Activated CD8-positive, alpha-beta memory T cell treated with anti-CD3 and anti-CD28 coated beads, Interleukin-2, amount 10 ng/mL, durations not matched to agents 7 days and 5 days (primary cell): ENCODE results near the gene SEC23A. TPM values are rescaled to one million over a fixed set of nuclear protein-coding genes. Genes with fewer than 3 reads are reported as not detected.

ENCODE experiments used
- ATAC-seq: fragments of 150-1000 bp; cut with Tn5 transposase; one replicate; pipeline ENCODE4 v1.10.0; 2021; ENCODE audit warnings: moderate library complexity
- CTCF ChIA-PET: fragments of 350-600 bp; sonication (Branson Sonifier 250); formaldehyde crosslinking; loops from one replicate; lab custom pipeline; 2021; ENCODE audit warnings: antibody characterized with exemption; lab: Charles Lee
- DNase-seq: peaks from one replicate; pipeline ENCODE4 v3.0.0-alpha.2; 2020
- H3K27ac Mint-ChIP-seq: one replicate; pipeline ENCODE4 v1.8.0; 2021; ENCODE audit warnings: mild to moderate bottlenecking, mixed read lengths
- H3K27me3 Mint-ChIP-seq: one replicate; pipeline ENCODE4 v1.8.0; 2021; ENCODE audit warnings: mixed read lengths
- H3K36me3 Mint-ChIP-seq: one replicate; pipeline ENCODE4 v1.8.0; 2021; ENCODE audit warnings: mild to moderate bottlenecking, mixed read lengths
- H3K4me1 Mint-ChIP-seq: one replicate; pipeline ENCODE4 v1.8.0; 2021; ENCODE audit warnings: mixed read lengths
- H3K4me3 Mint-ChIP-seq: one replicate; pipeline ENCODE4 v1.8.0; 2021; ENCODE audit warnings: mild to moderate bottlenecking, moderate library complexity, mixed read lengths
- H3K9me3 Mint-ChIP-seq: one replicate; pipeline ENCODE4 v1.8.0; 2022; ENCODE audit warnings: low read depth, mixed read lengths
- total RNA-seq, 2 experiments: library from RNA; stranded (reverse); gene quantifications; one replicate each; pipeline ENCODE4 v1.2.3, GENCODE V29; 2021

The SEC23A gene
- total RNA-seq, 2 experiments from 2014 or later, result 43.7 to 54.3 TPM

DNA sequence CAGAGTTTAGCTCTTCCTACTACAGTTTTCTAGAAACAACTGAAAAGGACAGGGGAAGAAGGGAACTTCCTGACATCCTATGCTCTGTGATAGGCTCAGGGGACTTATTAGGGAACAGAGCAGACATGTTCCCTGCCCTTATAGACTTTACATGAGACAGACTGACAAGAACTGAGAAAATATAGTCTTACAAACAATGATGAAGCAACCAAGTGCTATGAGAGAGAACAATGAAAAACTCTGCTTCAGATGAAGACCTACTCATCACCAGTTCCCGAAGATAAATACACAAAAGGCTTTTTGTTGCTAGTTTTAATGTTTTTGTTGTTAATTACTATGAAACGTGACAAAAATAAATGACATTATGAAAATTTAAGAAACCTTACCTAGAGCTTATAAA, 115.3 kb downstream of the SEC23A start:
- H3K4me3 Mint-ChIP-seq, result no peak overlapping the region
- DNase-seq, result no peak
- CTCF ChIA-PET, result no interaction called here
- H3K4me1 Mint-ChIP-seq, result peaks cover 16% of the 10 kb centered on the region
- no peak for ATAC-seq
- H3K9me3 Mint-ChIP-seq, result no peaks in the 10 kb centered on the region
- peaks cover 3% of the 10 kb centered on the region for H3K36me3 Mint-ChIP-seq
- H3K27ac Mint-ChIP-seq, result no peak overlapping the region
- peaks cover 6% of the 10 kb centered on the region for H3K27me3 Mint-ChIP-seq

DNA sequence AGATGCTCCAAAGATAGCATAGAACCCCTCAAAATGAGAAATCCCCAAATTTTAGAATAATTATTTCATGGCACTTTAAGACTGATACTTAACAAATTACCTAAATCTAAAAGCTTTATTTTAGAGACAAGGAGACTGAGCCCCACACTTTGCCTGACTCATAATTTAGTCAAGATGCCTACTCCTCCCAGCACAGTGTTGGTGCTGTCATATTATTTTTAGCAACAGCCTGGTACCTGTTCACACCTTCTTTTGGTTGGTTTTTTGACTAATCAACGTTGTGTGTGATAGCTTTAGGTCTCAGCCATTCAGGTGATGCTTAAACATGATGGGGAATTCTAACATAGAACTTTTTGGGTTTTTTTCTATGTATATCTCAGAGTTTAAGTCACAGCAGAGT, 120.2 kb downstream of the SEC23A start:
- CTCF ChIA-PET, result no interaction called here
- H3K27ac Mint-ChIP-seq, result no peak overlapping the region
- H3K27me3 Mint-ChIP-seq, result peaks cover 15% of the 10 kb centered on the region
- no peaks in the 10 kb centered on the region for H3K36me3 Mint-ChIP-seq
- no peak overlapping the region for H3K4me3 Mint-ChIP-seq
- no peaks in the 10 kb centered on the region for H3K9me3 Mint-ChIP-seq
- ATAC-seq (no peak), DNase-seq (no peak)
- no peaks in the 10 kb centered on the region for H3K4me1 Mint-ChIP-seq

- DNase-seq (no peak), ATAC-seq (no peak)
- Mint-ChIP-seq H3K9me3 (no peaks in the 10 kb centered on the region), H3K4me1 (no peaks in the 10 kb centered on the region), H3K4me3 (no peak overlapping the region), H3K36me3 (no peaks in the 10 kb centered on the region), H3K27ac (no peak overlapping the region), H3K27me3 (peaks cover 15% of the 10 kb centered on the region)
- CTCF ChIA-PET, result no interaction called here
Measured at GRCh38 chr14:38982278-38982677, 120.8 kb downstream of the SEC23A start.

Other genes with a start within 250 kb of the SEC23A start
- 10 to 100 TPM; 22.5 to 26.3 TPM for gene GEMIN2, start 11.1 kb upstream of the SEC23A start, total RNA-seq
- 10 to 100 TPM; 25.0 to 25.6 TPM for gene TRAPPC6B, start 67.1 kb upstream of the SEC23A start, total RNA-seq
- 100 to 1,000 TPM in 1 of 2 experiments, 10 to 100 TPM in 1; 96.2 to 133 TPM for gene PNN, start 72.0 kb upstream of the SEC23A start, total RNA-seq
- 10 to 100 TPM; 25.6 to 26.9 TPM for gene MIA2, start 130.7 kb upstream of the SEC23A start, total RNA-seq